Lung (tissue), 12 donors: ENCODE data around the gene HPS5. TPM values are rescaled to one million over a fixed set of nuclear protein-coding genes. Genes with fewer than 3 reads are reported as not detected.

Experiments
- ATAC-seq: fragments of 200-7000 bp; cut with Tn5 transposase; one replicate; pipeline ENCODE4 v1.9.1; 2020; ENCODE audit warnings: moderate number of reproducible peaks; ENCODE audit not compliant: insufficient read depth, low FRiP score
- DNase-seq, 3 donors: peaks; one replicate each; pipeline ENCODE4 v3.0.0-alpha.2; 2013 to 2017
- H3K27ac ChIP-seq, 2 donors: one replicate each; pipeline ENCODE4 v1.5.1; 2013; ENCODE audit warnings: mild to moderate bottlenecking in 2 of 2, moderate library complexity in 2 of 2, control low read depth in 1 of 2, inconsistent platforms in 1 of 2, low read depth in 1 of 2, low read length in 1 of 2
- H3K27me3 ChIP-seq, 3 donors: one replicate each; pipeline ENCODE4 v1.5.1; 2013; ENCODE audit warnings: low read length in 2 of 3; ENCODE audit not compliant: control insufficient read depth in 3 of 3, insufficient read depth in 3 of 3
- H3K36me3 ChIP-seq, 4 donors: one replicate each; pipeline ENCODE4 v1.5.1; 2013; ENCODE audit warnings: low read length in 4 of 4, mild to moderate bottlenecking in 1 of 4, moderate library complexity in 1 of 4; ENCODE audit not compliant: control insufficient read depth in 4 of 4, insufficient read depth in 4 of 4
- H3K4me1 ChIP-seq, 5 donors: one replicate each; pipeline ENCODE4 v1.5.1; 2013; ENCODE audit warnings: low read length in 5 of 5, mild to moderate bottlenecking in 2 of 5, moderate library complexity in 1 of 5; ENCODE audit not compliant: control insufficient read depth in 5 of 5, insufficient read depth in 5 of 5
- H3K4me3 ChIP-seq: one replicate; pipeline ENCODE4 v1.5.1; 2013; ENCODE audit warnings: mild to moderate bottlenecking, control low read depth, moderate library complexity
- H3K9ac ChIP-seq, 2 donors: one replicate each; pipeline ENCODE4 v1.5.1; 2013; ENCODE audit warnings: low read length in 2 of 2, control low read depth in 1 of 2; ENCODE audit not compliant: insufficient read depth in 1 of 2
- H3K9me3 ChIP-seq, 4 donors: one replicate each; pipeline ENCODE4 v1.5.1; 2013; ENCODE audit warnings: low read length in 3 of 4, mild to moderate bottlenecking in 1 of 4, moderate library complexity in 1 of 4; ENCODE audit not compliant: control insufficient read depth in 4 of 4, insufficient read depth in 3 of 4
- CTCF ChIP-seq: IDR thresholded peaks from 2 replicates; pipeline ENCODE4 v1.5.1; 2012; ENCODE audit warnings: mild to moderate bottlenecking; ENCODE audit errors: control extremely low read depth, extremely low read depth
- WGBS, 2 donors: extraction: QIAGEN DNeasy Blood & Tissue Kit; methylation state at CpG; one replicate each; pipeline ENCODE4 v1.1.7; 2013; 5-methylcytosine and 5-hydroxymethylcytosine counted together
- polyA plus RNA-seq, 2 donors: library from polyadenylated mRNA; stranded (reverse); fragments of 200-250 nt; gene quantifications; one replicate each; pipeline ENCODE4 v1.2.1, GENCODE V29; 2013
- total RNA-seq, 2 donors: library from RNA; depleted of rRNA in 1 of 2; stranded (reverse); fragments of >200 nt in 1 of 2; gene quantifications; one replicate each; pipeline ENCODE4 v1.2.1, GENCODE V29; 2014 to 2021
- donor health status: control.
- donor health status: control.
- donor health status: Bipolar disorder and iron deficiency.
- donor health status: healthy.
- donor health status: DM: yes; HTN: yes; CAD: no.

HPS5 gene
- total and polyA plus RNA-seq, 4 donors = 8.9 to 36.2 (median 20.3) TPM

DNA sequence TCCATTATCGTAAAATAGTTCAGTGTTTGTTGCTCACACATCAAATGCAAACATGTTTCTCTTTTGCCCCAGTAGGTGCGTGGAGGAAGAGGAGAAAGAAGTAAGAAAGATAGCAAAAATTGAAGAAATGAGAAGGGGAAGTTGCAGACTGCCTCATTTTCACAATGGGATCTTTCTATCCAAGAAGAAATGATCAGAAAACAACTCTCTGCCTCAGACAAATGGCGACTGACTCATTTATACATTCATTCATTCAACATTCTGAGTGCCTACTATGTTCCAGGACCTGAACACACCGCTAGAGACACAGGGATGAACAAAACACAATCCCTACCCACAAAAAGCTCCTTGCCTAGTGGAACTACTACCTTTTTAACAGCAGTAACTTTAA lies 367 bp downstream of the HPS5 start:
- H3K36me3 ChIP-seq = peaks cover 2 to 8% (median 5%) of the 10 kb centered on the region in 4 donors
- H3K4me3 ChIP-seq = peak overlapping the region; percentile 72
- H3K27me3 ChIP-seq = no peaks in the 10 kb centered on the region
- H3K4me1 ChIP-seq = peaks cover 4 to 35% (median 17%) of the 10 kb centered on the region in 5 donors
- peak overlapping the region; percentile 75 to 98 for H3K27ac ChIP-seq
- TF ChIP-seq CTCF = no peak
- 4 to 5% methylated on average over 4 of the region's 4 CpGs for WGBS, 2 donors
- H3K9me3 ChIP-seq = no peaks in the 10 kb centered on the region
- H3K9ac ChIP-seq = peak overlapping the region; percentile 88 to 96
- ATAC-seq = no peak
- no peak for DNase-seq

DNA sequence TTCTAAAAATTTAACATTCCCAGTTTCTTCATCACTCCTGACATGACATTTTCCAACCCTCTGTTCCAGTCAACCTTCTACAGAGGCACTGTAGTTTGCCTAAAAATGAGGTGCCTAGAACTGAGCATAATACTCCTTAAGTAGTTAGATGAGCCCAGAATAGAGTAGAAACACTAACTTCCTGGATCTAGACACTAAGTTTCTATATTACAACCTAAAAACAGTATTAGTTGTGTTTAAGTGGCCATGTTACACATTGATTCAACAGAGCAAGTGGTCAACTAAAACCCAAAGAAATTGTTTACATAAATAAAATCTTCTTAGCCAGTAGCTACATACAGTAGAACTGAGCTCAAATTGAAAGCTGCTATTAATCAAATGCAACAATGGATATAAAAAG lies 1.3 kb downstream of the HPS5 start:
- H3K36me3 ChIP-seq = peaks cover 0 to 8% (median 4%) of the 10 kb centered on the region in 4 donors
- H3K9ac ChIP-seq = peak overlapping the region in 1 of 2 donors; percentile 96
- no peak overlapping the region for H3K27ac ChIP-seq
- no peaks in the 10 kb centered on the region for H3K9me3 ChIP-seq
- ATAC-seq = no peak
- H3K4me3 ChIP-seq = no peak overlapping the region
- peaks cover 4 to 35% (median 17%) of the 10 kb centered on the region in 5 donors for H3K4me1 ChIP-seq
- no peak for TF ChIP-seq CTCF
- DNase-seq = no peak
- H3K27me3 ChIP-seq = no peaks in the 10 kb centered on the region

GRCh38 chr11:18319914-18320313 lies 2.0 kb downstream of the HPS5 start:
- Histone ChIP-seq H3K27me3 (no peaks in the 10 kb centered on the region), H3K27ac (no peak overlapping the region), H3K9ac (no peak overlapping the region), H3K4me1 (peaks cover 4 to 32% (median 16%) of the 10 kb centered on the region in 5 donors), H3K36me3 (peaks cover 0 to 7% (median 3%) of the 10 kb centered on the region in 4 donors), H3K4me3 (no peak overlapping the region), H3K9me3 (no peaks in the 10 kb centered on the region)
- DNase-seq (no peak), ATAC-seq (no peak)
- WGBS, 2 donors = 69 to 80% methylated on average over 3 of the region's 3 CpGs
- TF ChIP-seq CTCF = no peak

GRCh38 chr11:18317551-18317950 lies 4.4 kb downstream of the HPS5 start:
- no peak overlapping the region for H3K4me3 ChIP-seq
- H3K9me3 ChIP-seq = no peaks in the 10 kb centered on the region
- WGBS, 2 donors = 93 to 98% methylated on average over 4 of the region's 4 CpGs
- ATAC-seq = no peak
- DNase-seq = no peak
- H3K4me1 ChIP-seq = peaks cover 0 to 10% (median 6%) of the 10 kb centered on the region in 5 donors
- no peak overlapping the region for H3K27ac ChIP-seq
- no peaks in the 10 kb centered on the region for H3K27me3 ChIP-seq
- no peak overlapping the region for H3K9ac ChIP-seq
- H3K36me3 ChIP-seq = peaks cover 0 to 2% (median 0%) of the 10 kb centered on the region in 4 donors
- no peak for TF ChIP-seq CTCF
